Measurements from ENCODE around the gene NAV2.
"Not testable (repeated sequence)": the region's sequence is repeated elsewhere in the genome, so short reads cannot be mapped to it uniquely, and the experiment has no call there.

NAV2 gene

GRCh38 chr11:20078846-20079245, 366.2 kb downstream of the NAV2 start:
- DNase-seq: no peak

GRCh38 chr11:20080032-20080685, 367.5 kb downstream of the NAV2 start:
- no peak for DNase-seq

- DNase-seq: no peak
These were observed 368.7 kb downstream of the NAV2 start for GRCh38 chr11:20081336-20081735.

GRCh38 chr11:20083877-20084276, 371.2 kb downstream of the NAV2 start:
- DNase-seq: not testable (repeated sequence)

GRCh38 chr11:20084921-20085814, 372.5 kb downstream of the NAV2 start:
- no peak for DNase-seq

- DNase-seq: no peak
These were observed 373.3 kb downstream of the NAV2 start for GRCh38 chr11:20085918-20086317.

- DNase-seq: no peak
These were observed 374.5 kb downstream of the NAV2 start for GRCh38 chr11:20087118-20087521.

GRCh38 chr11:20088397-20089225, 376.0 kb downstream of the NAV2 start:
- DNase-seq: no peak

GRCh38 chr11:20089367-20089766, 376.7 kb downstream of the NAV2 start:
- DNase-seq: no peak

- DNase-seq: no peak
These were observed 377.4 kb downstream of the NAV2 start for GRCh38 chr11:20089796-20090653.

- DNase-seq: no peak
These were observed 378.2 kb downstream of the NAV2 start for GRCh38 chr11:20090654-20091374.

GRCh38 chr11:20093775-20094174, 381.1 kb downstream of the NAV2 start:
- no peak for DNase-seq

- no peak for DNase-seq
These were observed 382.6 kb downstream of the NAV2 start for GRCh38 chr11:20095189-20095588.

- DNase-seq: no peak
These were observed 384.9 kb downstream of the NAV2 start for GRCh38 chr11:20097319-20098221.

GRCh38 chr11:20099527-20099926, 386.9 kb downstream of the NAV2 start:
- no peak for DNase-seq

- DNase-seq: no peak
These were observed 389.8 kb downstream of the NAV2 start for GRCh38 chr11:20102397-20102796.

GRCh38 chr11:20103281-20103680, 390.6 kb downstream of the NAV2 start:
- DNase-seq: no peak

GRCh38 chr11:20105427-20105826, 392.8 kb downstream of the NAV2 start:
- DNase-seq: no peak

GRCh38 chr11:20109731-20110445, 397.3 kb downstream of the NAV2 start:
- no peak for DNase-seq

All from NCI-H187 (cell line).